Activated CD8-positive, alpha-beta T cell treated with anti-CD3 and anti-CD28 coated beads for 36 hours (primary cell): ENCODE data around the gene SLFN5. TPM values are rescaled to one million over a fixed set of nuclear protein-coding genes. Genes with fewer than 3 reads are reported as not detected.
A peak's percentile ranks its signal among the peaks of the same experiment; 100 is the strongest.

ENCODE experiments used
- ATAC-seq: fragments of 200-7000 bp; cut with Tn5 transposase; one replicate; pipeline ENCODE4 v1.10.0; 2021; ENCODE audit warnings: mild to moderate bottlenecking, moderate library complexity
- CTCF ChIA-PET: fragments of 350-600 bp; sonication (Branson Sonifier 250); formaldehyde crosslinking; loops from one replicate; lab custom pipeline; 2021; ENCODE audit warnings: antibody characterized with exemption; lab: Charles Lee
- POLR2A ChIA-PET: fragments of 350-600 bp; sonication (Branson Sonifier 250); formaldehyde crosslinking; loops from one replicate; lab custom pipeline; 2021; ENCODE audit warnings: antibody characterized with exemption; lab: Charles Lee
- DNase-seq: peaks from one replicate; pipeline ENCODE4 v3.0.0-alpha.2; 2020
- H3K27ac Mint-ChIP-seq: one replicate; pipeline ENCODE4 v1.8.0; 2021; ENCODE audit warnings: mild to moderate bottlenecking, mixed read lengths
- H3K27me3 Mint-ChIP-seq: one replicate; pipeline ENCODE4 v1.8.0; 2021; ENCODE audit warnings: mixed read lengths
- H3K36me3 Mint-ChIP-seq: one replicate; pipeline ENCODE4 v1.8.0; 2021; ENCODE audit warnings: low read depth, mixed read lengths
- H3K4me1 Mint-ChIP-seq: one replicate; pipeline ENCODE4 v1.8.0; 2021; ENCODE audit warnings: low read depth, mixed read lengths
- H3K4me3 Mint-ChIP-seq: one replicate; pipeline ENCODE4 v1.8.0; 2021; ENCODE audit warnings: mild to moderate bottlenecking, moderate library complexity, mixed read lengths
- H3K9me3 Mint-ChIP-seq: one replicate; pipeline ENCODE4 v1.8.0; 2021; ENCODE audit warnings: mixed read lengths
- CTCF ChIP-seq: fragments of 200-600 bp; IDR thresholded peaks from one replicate; pipeline ENCODE4 v1.8.0; 2022; ENCODE audit warnings: antibody characterized with exemption, mild to moderate bottlenecking
- intact Hi-C: fragments of 100-400 bp; cut with micrococcal nuclease; formaldehyde crosslinking; loops from one replicate; pipeline ENCODE4 v1.10.0; 2022
- total RNA-seq, 2 experiments: library from RNA; stranded (reverse); gene quantifications; one replicate each; pipeline ENCODE4 v1.2.3, GENCODE V29; 2021

The SLFN5 gene
- total RNA-seq, 2 experiments from 2014 or later = 29.1 to 32.7 TPM

GRCh38 chr17:35240861-35241260 lies 2.0 kb upstream of the SLFN5 start:
- peaks cover 10% of the 10 kb centered on the region for H3K36me3 Mint-ChIP-seq
- no peak for TF ChIP-seq CTCF
- CTCF ChIA-PET = interaction anchor here (0.8 to 3.6 kb wide), 11 partner anchors 13 to 293 kb away, joined by 3 to 18 read pairs (median 5); no protein-coding TSS in a partner anchor
- intact Hi-C loops = loop anchor here (5.0 kb wide), 1 partner anchor 69 kb away; no protein-coding TSS in a partner anchor
- no peak for DNase-seq
- peak overlapping the region; percentile 97 for H3K27ac Mint-ChIP-seq
- ATAC-seq = no peak
- no peaks in the 10 kb centered on the region for H3K27me3 Mint-ChIP-seq
- POLR2A ChIA-PET = interaction anchor here (0.6 to 8.5 kb wide), 16 partner anchors 10 to 310 kb away, joined by 3 to 80 read pairs (median 5); partner anchors contain the start of gene SLFN12L
- H3K4me1 Mint-ChIP-seq = peaks cover 70% of the 10 kb centered on the region
- H3K4me3 Mint-ChIP-seq = peak overlapping the region; percentile 93
- H3K9me3 Mint-ChIP-seq = no peaks in the 10 kb centered on the region

- intact Hi-C loops = loop anchor here (5.0 kb wide), 1 partner anchor 69 kb away; no protein-coding TSS in a partner anchor
- Mint-ChIP-seq H3K9me3 (no peaks in the 10 kb centered on the region), H3K4me1 (peaks cover 67% of the 10 kb centered on the region), H3K4me3 (peak overlapping the region; percentile 93), H3K36me3 (peaks cover 10% of the 10 kb centered on the region), H3K27ac (peak overlapping the region; percentile 97), H3K27me3 (no peaks in the 10 kb centered on the region)
- no peak for TF ChIP-seq CTCF
- CTCF ChIA-PET = interaction anchor here (0.8 to 3.6 kb wide), 10 partner anchors 13 to 292 kb away, joined by 3 to 18 read pairs (median 6); no protein-coding TSS in a partner anchor
- DNase-seq (peak; percentile 49), ATAC-seq (no peak)
- POLR2A ChIA-PET = interaction anchor here (0.6 to 8.5 kb wide), 14 partner anchors 13 to 296 kb away, joined by 3 to 80 read pairs (median 4); partner anchors contain the start of gene SLFN12L
Measured at GRCh38 chr17:35241520-35241919, 1.4 kb upstream of the SLFN5 start.

GRCh38 chr17:35242158-35242804 lies 591 bp upstream of the SLFN5 start:
- ATAC-seq (peak; percentile 60), DNase-seq (peak; percentile 95)
- TF ChIP-seq CTCF = peak; percentile 77
- H3K27ac Mint-ChIP-seq = peak overlapping the region; percentile 97
- H3K36me3 Mint-ChIP-seq = peaks cover 15% of the 10 kb centered on the region
- intact Hi-C loops = loop anchor here (1.0 to 5.0 kb wide), 3 partner anchors 28 to 295 kb away; partner anchors contain the start of gene SLFN12L
- peak overlapping the region; percentile 93 for H3K4me3 Mint-ChIP-seq
- no peaks in the 10 kb centered on the region for H3K27me3 Mint-ChIP-seq
- CTCF ChIA-PET = interaction anchor here (1.6 to 3.6 kb wide), 7 partner anchors 14 to 295 kb away, joined by 3 to 18 read pairs (median 9); partner anchors contain the start of gene SLFN12L
- POLR2A ChIA-PET = interaction anchor here (0.6 to 8.5 kb wide), 18 partner anchors 10 to 336 kb away, joined by 3 to 80 read pairs (median 4); partner anchors contain the start of genes NLE1, PEX12 and SLFN11
- no peaks in the 10 kb centered on the region for H3K9me3 Mint-ChIP-seq
- peaks cover 64% of the 10 kb centered on the region for H3K4me1 Mint-ChIP-seq

GRCh38 chr17:35243561-35244340 lies 879 bp downstream of the SLFN5 start:
- Mint-ChIP-seq H3K36me3 (peaks cover 27% of the 10 kb centered on the region), H3K27ac (peak overlapping the region; percentile 97), H3K4me1 (peaks cover 64% of the 10 kb centered on the region), H3K9me3 (no peaks in the 10 kb centered on the region), H3K4me3 (peak overlapping the region; percentile 93), H3K27me3 (no peaks in the 10 kb centered on the region)
- peak; percentile 87 for DNase-seq
- no peak for TF ChIP-seq CTCF
- POLR2A ChIA-PET = interaction anchor here (0.8 to 8.5 kb wide), 15 partner anchors 12 to 334 kb away, joined by 3 to 80 read pairs (median 5); partner anchors contain the start of genes NLE1, PEX12, SLFN11 and SLFN12L
- CTCF ChIA-PET = interaction anchor here (0.9 to 3.6 kb wide), 4 partner anchors 29 to 296 kb away, joined by 3 to 18 read pairs (median 7); partner anchors contain the start of gene SLFN12L
- ATAC-seq = peak; percentile 19
- intact Hi-C loops = loop anchor here (2.0 to 5.0 kb wide), 2 partner anchors 71 to 293 kb away; partner anchors contain the start of gene SLFN12L
